RWPE2 (cell line): ENCODE data around the gene SLC2A5.

ENCODE experiments used
- ATAC-seq: fragments of 200-7000 bp; cut with Tn5 transposase; 3 replicates; pipeline ENCODE4 v1.9.1; 2021; ENCODE audit warnings: low read depth
- DNase-seq: peaks from one replicate; pipeline ENCODE4 v3.0.0-alpha.2; 2020; ENCODE audit warnings: low spot score
- H3K27ac ChIP-seq: fragments of 450-650 bp; 2 replicates; pipeline ENCODE4 v1.5.1; 2017; ENCODE audit warnings: mild to moderate bottlenecking; ENCODE audit not compliant: poor library complexity, severe bottlenecking
- H3K27me3 ChIP-seq: fragments of 250-450 bp; sonication (Bioruptor Pico); 2 replicates; pipeline ENCODE4 v1.5.1; 2021; ENCODE audit warnings: mild to moderate bottlenecking, moderate library complexity; ENCODE audit not compliant: insufficient read depth, poor library complexity, severe bottlenecking
- H3K36me3 ChIP-seq: fragments of 250-450 bp; sonication (Bioruptor Pico); 2 replicates; pipeline ENCODE4 v1.5.1; 2020; ENCODE audit warnings: low read depth, mild to moderate bottlenecking, moderate library complexity
- H3K4me1 ChIP-seq: fragments of 250-450 bp; sonication (Bioruptor Pico); 2 replicates; pipeline ENCODE4 v1.5.1; 2021; ENCODE audit warnings: mild to moderate bottlenecking, moderate library complexity; ENCODE audit not compliant: insufficient read depth, poor library complexity, severe bottlenecking
- H3K4me3 ChIP-seq: fragments of 250-450 bp; sonication (Bioruptor Pico); 2 replicates; pipeline ENCODE4 v1.5.1; 2021; ENCODE audit warnings: mild to moderate bottlenecking, moderate library complexity; ENCODE audit not compliant: severe bottlenecking
- H3K9me3 ChIP-seq: fragments of 250-450 bp; sonication (Bioruptor Pico); 2 replicates; pipeline ENCODE4 v1.5.1; 2021; ENCODE audit warnings: mild to moderate bottlenecking, moderate library complexity; ENCODE audit not compliant: severe bottlenecking
- CTCF ChIP-seq: fragments of 450-650 bp; IDR thresholded peaks from one replicate; pipeline ENCODE4 v1.5.1; 2017; ENCODE audit warnings: mild to moderate bottlenecking, moderate library complexity; ENCODE audit not compliant: poor library complexity, severe bottlenecking

SLC2A5 gene

GRCh38 chr1:9079988-9080704 is 10.7 kb upstream of the SLC2A5 start:
- no peak for TF ChIP-seq CTCF
- Histone ChIP-seq H3K9me3 (no peaks in the 10 kb centered on the region), H3K4me3 (no peak overlapping the region), H3K36me3 (no peaks in the 10 kb centered on the region), H3K4me1 (peaks cover 43% of the 10 kb centered on the region), H3K27me3 (no peaks in the 10 kb centered on the region), H3K27ac (peak overlapping the region; percentile 70)
- DNase-seq (no peak), ATAC-seq (no peak)

- H3K27ac ChIP-seq, result peak overlapping the region; percentile 70
- no peak for DNase-seq
- H3K27me3 ChIP-seq, result no peaks in the 10 kb centered on the region
- H3K36me3 ChIP-seq, result no peaks in the 10 kb centered on the region
- TF ChIP-seq CTCF, result no peak
- H3K4me3 ChIP-seq, result no peak overlapping the region
- peaks cover 35% of the 10 kb centered on the region for H3K4me1 ChIP-seq
- H3K9me3 ChIP-seq, result no peaks in the 10 kb centered on the region
- no peak for ATAC-seq
These were observed 9.5 kb upstream of the SLC2A5 start for GRCh38 chr1:9078752-9079500.

- no peak for ATAC-seq
- Histone ChIP-seq H3K4me3 (no peak overlapping the region), H3K27ac (peak overlapping the region; percentile 70), H3K9me3 (no peaks in the 10 kb centered on the region), H3K4me1 (peaks cover 35% of the 10 kb centered on the region), H3K36me3 (no peaks in the 10 kb centered on the region), H3K27me3 (no peaks in the 10 kb centered on the region)
- TF ChIP-seq CTCF, result no peak
- no peak for DNase-seq
These were observed 8.7 kb upstream of the SLC2A5 start for GRCh38 chr1:9078015-9078751.

- Histone ChIP-seq H3K9me3 (no peaks in the 10 kb centered on the region), H3K4me3 (no peak overlapping the region), H3K27ac (peak overlapping the region; percentile 43), H3K27me3 (no peaks in the 10 kb centered on the region), H3K4me1 (peaks cover 26% of the 10 kb centered on the region), H3K36me3 (no peaks in the 10 kb centered on the region)
- no peak for TF ChIP-seq CTCF
- ATAC-seq, result peak; percentile 83
- DNase-seq, result no peak
These were observed 5.6 kb upstream of the SLC2A5 start for GRCh38 chr1:9075022-9075421.
